HG03571 (cell line): ENCODE data around the gene CNOT4.
"Not testable (repeated sequence)": the region's sequence is repeated elsewhere in the genome, so short reads cannot be mapped to it uniquely, and the experiment has no call there.

ENCODE experiments used
- ATAC-seq: cut with Tn5 transposase; IDR thresholded peaks from one replicate; pipeline ENCODE4 v1.9.1; 2021; ENCODE audit not compliant: unreplicated experiment

CNOT4 gene

DNA sequence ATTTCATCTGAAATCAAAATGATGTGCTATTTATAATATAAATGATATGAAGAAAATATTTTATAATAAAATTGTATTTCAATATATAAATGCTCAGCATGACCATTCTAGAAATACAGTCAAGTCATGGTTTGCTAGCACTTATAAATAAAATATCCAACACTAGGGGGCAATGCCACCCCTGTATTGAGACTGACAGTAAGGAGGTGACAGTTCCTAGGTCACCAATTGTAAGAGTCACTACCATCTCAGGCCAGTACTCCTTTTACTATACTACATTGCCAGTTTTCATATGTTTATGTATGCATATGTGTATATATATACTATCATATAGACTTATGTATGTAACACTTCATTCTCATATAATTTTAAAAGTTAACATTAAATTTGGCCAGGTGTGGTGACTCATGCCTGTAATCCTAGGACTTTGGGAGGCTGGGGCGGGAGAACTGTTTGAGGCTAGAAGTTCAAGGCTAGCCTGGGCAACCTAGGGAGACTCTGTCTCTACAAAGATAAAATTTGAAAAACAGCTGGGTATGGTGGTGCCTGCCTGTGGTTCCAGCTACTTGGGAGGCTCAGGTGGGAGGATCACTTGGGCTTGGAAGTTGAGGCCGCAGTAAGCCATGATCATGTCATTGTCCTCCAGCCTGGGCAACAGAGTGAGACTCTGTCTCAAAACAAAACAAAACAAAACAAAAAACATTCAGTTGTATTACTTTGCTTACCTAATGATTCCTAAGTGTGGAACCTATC, 2.4 kb upstream of the CNOT4 start:
- ATAC-seq: peak; percentile 34

DNA sequence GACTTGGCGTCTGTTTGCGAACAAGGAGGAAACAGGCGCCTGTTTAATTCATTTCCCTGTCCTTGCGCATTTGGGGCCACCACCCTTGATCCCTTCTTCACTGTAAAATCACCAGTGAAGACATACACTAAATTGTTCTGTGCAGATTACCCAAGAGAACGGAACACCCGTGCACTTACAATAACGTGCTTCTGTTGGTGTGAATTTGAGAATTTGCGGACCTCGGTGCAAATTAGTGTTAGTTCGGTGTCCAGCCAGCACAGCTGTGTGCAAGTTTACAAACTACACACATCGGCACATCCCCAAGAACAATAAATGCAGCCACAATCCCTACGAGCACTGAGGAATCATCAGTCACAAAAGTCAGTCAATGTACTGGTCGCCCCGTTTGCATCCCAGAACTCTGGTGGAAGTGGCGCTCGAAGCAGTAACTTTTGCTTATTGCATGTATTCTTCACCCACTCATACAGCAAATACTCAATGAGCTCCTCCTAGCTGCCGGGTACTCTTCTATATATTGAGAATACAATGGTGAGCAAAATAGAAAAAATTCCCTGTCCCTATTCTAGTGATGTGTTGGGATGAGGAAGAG, 786 bp upstream of the CNOT4 start:
- no peak for ATAC-seq

GRCh38 chr7:135509589-135509838, 388 bp downstream of the CNOT4 start:
- ATAC-seq: no peak

GRCh38 chr7:135508883-135509588, 866 bp downstream of the CNOT4 start:
- ATAC-seq: no peak

DNA sequence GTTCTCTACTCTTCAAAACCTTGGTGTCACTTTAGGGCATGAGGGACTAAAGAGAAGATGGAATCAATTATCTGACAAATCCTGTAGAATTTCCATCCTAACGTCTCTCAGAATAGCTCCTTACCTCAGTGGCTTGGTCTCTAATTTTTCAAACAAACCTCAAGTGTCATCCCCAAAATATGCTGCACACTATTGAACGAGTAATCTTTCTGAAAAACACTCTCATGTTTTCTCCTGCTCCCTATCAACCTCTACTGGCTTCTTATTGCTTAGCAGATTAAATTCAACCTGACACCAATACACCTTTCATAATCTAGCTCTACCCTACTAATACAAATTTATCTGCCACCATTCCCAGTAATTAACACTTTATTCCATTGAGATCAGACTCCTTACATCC, 8.5 kb downstream of the CNOT4 start:
- no peak for ATAC-seq

- no peak for ATAC-seq
Measured at GRCh38 chr7:135499818-135500217, 10.1 kb downstream of the CNOT4 start.

GRCh38 chr7:135497161-135497560, 12.7 kb downstream of the CNOT4 start:
- ATAC-seq: not testable (repeated sequence)

GRCh38 chr7:135493362-135493761, 16.5 kb downstream of the CNOT4 start:
- ATAC-seq: no peak

- ATAC-seq: no peak
Measured at GRCh38 chr7:135492151-135492550, 17.8 kb downstream of the CNOT4 start.

DNA sequence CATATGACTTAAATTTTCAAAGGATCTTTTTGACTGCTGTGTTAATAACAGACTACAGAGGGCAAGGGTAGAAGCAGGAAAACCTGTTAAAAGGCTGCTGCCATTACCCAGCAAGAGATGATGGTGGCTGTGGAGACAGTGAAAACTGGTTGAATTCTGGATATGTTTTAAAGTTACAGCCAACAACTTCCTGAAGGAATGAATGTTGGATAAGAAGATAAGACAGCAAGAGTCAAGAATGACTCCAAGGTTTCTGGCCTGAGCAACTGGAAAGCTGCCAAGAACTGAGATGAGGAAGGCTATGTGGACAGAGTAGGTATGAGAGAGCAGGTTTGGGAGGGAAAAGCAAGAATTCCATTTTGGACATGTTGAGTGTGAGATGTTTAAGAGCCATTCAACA, 19.1 kb downstream of the CNOT4 start:
- ATAC-seq: no peak

DNA sequence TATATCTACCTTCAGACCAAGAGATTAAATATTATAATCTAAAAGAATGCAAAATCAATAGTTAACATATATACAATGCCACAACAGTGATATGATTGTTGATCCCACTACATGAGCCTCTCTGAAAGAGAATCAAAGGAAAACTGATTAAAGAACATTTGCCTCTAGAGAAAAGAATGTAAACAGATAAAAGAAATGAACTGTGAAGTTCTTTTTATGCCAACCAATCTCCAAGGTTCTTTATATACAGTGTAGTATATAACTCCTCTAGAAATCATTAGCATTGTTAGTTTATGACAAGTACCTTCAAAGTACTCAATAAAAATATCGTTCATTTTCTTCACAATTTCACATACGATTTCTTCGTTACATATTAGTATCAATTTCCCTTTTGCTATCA, 20.1 kb downstream of the CNOT4 start:
- ATAC-seq: no peak

GRCh38 chr7:135486261-135486920, 23.5 kb downstream of the CNOT4 start:
- no peak for ATAC-seq

GRCh38 chr7:135481598-135481979, 28.3 kb downstream of the CNOT4 start:
- no peak for ATAC-seq

GRCh38 chr7:135480966-135481597, 28.8 kb downstream of the CNOT4 start:
- no peak for ATAC-seq

GRCh38 chr7:135475521-135475920, 34.4 kb downstream of the CNOT4 start:
- no peak for ATAC-seq

DNA sequence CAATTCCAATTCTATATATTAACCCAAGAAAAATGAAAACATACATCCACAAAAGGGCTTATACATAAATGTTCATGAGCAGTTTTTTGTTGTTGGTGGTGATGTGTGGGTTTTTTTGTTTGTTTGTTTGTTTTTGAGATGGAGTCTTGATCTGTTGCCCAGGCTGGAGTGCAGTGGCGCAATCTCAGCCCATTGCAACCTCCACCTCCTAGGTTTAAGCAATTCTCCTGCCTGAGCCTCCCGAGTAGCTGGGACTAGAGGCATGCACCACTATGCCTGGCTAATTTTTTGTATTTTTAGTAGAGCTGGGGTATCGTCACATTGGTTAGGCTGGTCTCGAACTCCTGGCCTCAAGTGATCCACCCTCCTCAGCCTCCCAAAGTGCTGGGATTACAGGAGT, 40.2 kb downstream of the CNOT4 start:
- ATAC-seq: not testable (repeated sequence)

DNA sequence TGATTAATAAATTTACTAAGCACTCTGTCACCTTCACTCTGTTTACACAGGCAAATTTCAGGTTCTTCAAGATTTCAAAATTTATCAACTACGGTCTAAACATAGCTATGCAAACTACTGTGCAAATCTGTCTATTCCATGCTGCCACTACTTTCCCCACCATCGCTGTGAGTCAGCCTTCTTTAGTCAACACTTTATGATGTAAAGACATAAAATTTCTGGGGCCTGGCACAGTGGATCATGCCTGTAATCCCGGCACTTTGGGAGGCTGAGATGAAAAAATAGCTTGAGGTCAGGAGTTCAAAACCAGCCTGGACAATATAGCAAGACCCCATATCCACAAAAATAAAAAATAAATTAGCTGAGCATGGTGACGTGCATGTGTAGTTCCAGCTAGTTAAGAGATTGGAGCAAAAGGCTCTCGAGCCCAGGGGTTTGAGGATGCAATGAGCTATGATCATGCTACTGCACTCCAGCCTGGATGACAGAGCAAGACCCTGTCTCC, 42.6 kb downstream of the CNOT4 start:
- ATAC-seq: no peak

DNA sequence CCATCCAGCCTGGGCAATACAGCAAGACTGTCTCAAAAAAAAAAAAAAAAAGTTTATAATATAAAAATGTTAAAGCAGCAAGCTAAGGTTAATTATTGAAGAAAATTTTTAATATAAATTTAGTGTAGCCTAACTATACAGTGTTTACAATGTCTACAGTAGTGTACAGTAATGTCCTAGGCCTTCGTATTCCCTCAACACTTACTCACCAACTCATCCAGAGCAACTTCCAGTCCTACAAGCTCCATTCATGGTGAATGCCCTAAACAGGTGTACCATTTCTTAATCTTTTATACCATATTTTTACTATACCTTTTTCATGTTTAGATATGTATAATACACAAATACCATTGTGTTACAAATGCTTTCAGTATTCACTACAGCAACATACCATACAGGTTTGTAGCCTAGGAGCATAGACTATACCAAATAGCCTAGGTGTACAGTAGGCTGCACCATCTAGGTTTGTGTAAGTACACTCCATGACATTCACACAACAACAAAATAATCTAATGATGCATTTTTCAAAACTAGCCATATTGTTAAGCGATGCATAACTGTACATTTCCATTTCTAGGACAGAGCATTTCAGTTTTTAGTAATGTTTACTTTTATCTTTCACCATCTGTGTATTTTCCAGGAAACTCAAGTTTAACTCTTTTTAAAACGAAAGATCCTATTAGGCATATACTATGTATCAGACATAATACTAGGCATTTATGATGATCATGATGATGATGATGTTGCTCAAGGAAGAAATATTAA, 43.3 kb downstream of the CNOT4 start:
- no peak for ATAC-seq

- ATAC-seq: no peak
Measured at GRCh38 chr7:135463908-135464307, 46.0 kb downstream of the CNOT4 start.

- no peak for ATAC-seq
Measured at GRCh38 chr7:135459951-135460567, 49.8 kb downstream of the CNOT4 start.
